HUES48 (cell line): ENCODE data around the gene CILP2.

Source experiments
- H3K27ac ChIP-seq: one replicate; pipeline ENCODE4 v1.7.0; 2013; ENCODE audit warnings: low read depth, low read length, inconsistent platforms
- H3K27me3 ChIP-seq: 2 replicates; pipeline ENCODE4 v1.6.1; 2013; ENCODE audit warnings: mild to moderate bottlenecking, low read length; ENCODE audit not compliant: control insufficient read depth, insufficient read depth
- H3K36me3 ChIP-seq: 2 replicates; pipeline ENCODE4 v1.6.1; 2013; ENCODE audit warnings: low read length; ENCODE audit not compliant: control insufficient read depth, insufficient read depth
- H3K4me1 ChIP-seq: 2 replicates; pipeline ENCODE4 v1.6.1; 2013; ENCODE audit warnings: mild to moderate bottlenecking, low read length; ENCODE audit not compliant: control insufficient read depth, insufficient read depth
- H3K4me3 ChIP-seq: 2 replicates; pipeline ENCODE4 v1.5.1; 2013; ENCODE audit warnings: mild to moderate bottlenecking, low read depth, low read length
- H3K9ac ChIP-seq: 2 replicates; pipeline ENCODE4 v1.6.1; 2013; ENCODE audit warnings: mild to moderate bottlenecking, low read depth, low read length, moderate library complexity
- H3K9me3 ChIP-seq: 2 replicates; pipeline ENCODE4 v1.6.1; 2013; ENCODE audit warnings: low read length; ENCODE audit not compliant: control insufficient read depth, insufficient read depth

Gene CILP2

DNA sequence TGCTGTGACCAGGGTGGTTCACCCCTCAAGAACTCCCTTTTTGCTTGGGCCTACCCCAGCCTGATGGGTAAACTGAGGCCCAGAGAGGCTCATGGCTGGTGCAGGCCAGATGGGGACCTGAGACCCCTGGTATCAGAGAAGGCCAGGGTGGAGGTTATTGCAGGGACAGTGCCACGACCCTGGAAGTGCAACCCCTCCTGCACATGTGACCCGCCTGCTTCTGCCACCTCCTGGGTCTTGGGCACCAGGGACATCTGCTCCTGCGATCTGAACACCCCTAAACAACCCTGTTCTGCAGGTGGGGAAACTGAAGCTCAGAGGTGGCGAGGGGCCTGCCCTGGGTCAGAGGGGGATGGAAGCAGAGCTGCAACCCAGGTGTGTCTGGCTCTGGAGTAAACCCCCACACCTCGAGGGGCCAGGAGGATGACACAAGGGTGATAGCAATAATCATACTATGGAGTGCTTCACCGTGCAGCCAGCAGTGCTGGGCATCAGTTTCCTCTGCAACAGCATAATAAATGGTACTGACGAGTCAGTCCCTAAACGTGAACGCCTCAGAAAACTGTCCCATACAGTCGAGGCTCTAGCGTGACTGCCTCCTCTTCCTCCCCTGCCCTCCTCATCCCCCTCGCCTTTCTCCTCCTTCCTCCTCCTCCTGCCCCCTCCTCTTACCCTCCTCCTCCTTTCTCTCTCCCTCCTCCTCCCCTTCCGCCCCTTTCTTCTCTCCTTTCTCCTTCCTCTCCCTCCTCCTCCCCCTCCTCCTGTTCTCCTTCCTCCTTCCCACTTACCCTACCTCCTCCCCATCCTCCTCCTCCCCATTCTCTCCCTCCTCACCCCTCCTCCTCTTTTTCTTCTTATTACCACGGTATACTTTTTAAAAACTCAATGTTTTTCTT lies 5.0 kb upstream of the CILP2 start:
- Histone ChIP-seq H3K27ac (no peak overlapping the region), H3K9me3 (no peaks in the 10 kb centered on the region), H3K4me3 (no peak overlapping the region), H3K4me1 (no peaks in the 10 kb centered on the region), H3K27me3 (peaks cover 7% of the 10 kb centered on the region; the same call in 1 of the 2 replicates), H3K9ac (no peak overlapping the region), H3K36me3 (peaks cover 13% of the 10 kb centered on the region)

- H3K9ac ChIP-seq = no peak overlapping the region
- H3K27me3 ChIP-seq = peaks cover 13% of the 10 kb centered on the region
- no peaks in the 10 kb centered on the region for H3K4me1 ChIP-seq
- peaks cover 10% of the 10 kb centered on the region for H3K36me3 ChIP-seq
- H3K27ac ChIP-seq = no peak overlapping the region
- no peak overlapping the region for H3K4me3 ChIP-seq
- no peaks in the 10 kb centered on the region for H3K9me3 ChIP-seq
Observed at GRCh38 chr19:19533841-19534240, 4.2 kb upstream of the CILP2 start.

DNA sequence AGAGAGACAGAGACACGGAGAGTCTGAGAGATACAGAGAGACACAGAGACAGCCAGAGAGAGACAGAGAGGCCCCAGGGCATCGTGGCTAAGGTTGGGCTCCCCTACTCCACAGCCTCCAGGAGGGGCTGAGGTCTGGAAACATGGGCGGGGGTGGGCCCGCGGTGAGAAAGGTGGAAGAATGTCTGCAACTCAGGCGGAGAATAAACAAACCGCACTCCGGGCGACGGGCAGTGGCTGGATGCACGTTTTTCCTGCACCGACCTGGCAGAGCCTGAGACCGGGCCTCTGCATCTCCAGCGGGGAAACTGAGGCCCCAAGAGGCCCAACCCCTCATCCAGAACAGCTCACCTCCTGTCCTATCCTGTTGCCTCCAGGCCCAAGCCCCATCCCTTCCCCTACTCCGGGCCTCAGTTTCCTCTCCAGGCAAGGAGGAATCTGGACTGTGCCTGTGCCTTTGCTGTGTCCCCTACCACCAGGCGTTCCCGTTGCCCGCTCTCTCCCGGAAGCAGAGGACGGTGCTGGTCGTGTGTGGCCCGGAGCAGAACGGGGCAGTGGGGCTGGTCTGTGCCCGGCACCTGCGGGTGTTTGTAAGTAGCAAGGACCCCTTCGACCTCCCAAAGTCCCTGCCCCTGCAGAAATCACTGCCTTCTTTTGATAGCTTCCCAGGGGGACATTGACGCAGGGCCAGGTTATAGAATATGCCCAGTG lies 3.4 kb upstream of the CILP2 start:
- no peak overlapping the region for H3K9ac ChIP-seq
- H3K4me3 ChIP-seq = no peak overlapping the region
- no peaks in the 10 kb centered on the region for H3K4me1 ChIP-seq
- H3K27me3 ChIP-seq = peaks cover 21% of the 10 kb centered on the region
- peaks cover 4% of the 10 kb centered on the region; the same call in 1 of the 2 replicates for H3K36me3 ChIP-seq
- no peak overlapping the region for H3K27ac ChIP-seq
- no peaks in the 10 kb centered on the region for H3K9me3 ChIP-seq

DNA sequence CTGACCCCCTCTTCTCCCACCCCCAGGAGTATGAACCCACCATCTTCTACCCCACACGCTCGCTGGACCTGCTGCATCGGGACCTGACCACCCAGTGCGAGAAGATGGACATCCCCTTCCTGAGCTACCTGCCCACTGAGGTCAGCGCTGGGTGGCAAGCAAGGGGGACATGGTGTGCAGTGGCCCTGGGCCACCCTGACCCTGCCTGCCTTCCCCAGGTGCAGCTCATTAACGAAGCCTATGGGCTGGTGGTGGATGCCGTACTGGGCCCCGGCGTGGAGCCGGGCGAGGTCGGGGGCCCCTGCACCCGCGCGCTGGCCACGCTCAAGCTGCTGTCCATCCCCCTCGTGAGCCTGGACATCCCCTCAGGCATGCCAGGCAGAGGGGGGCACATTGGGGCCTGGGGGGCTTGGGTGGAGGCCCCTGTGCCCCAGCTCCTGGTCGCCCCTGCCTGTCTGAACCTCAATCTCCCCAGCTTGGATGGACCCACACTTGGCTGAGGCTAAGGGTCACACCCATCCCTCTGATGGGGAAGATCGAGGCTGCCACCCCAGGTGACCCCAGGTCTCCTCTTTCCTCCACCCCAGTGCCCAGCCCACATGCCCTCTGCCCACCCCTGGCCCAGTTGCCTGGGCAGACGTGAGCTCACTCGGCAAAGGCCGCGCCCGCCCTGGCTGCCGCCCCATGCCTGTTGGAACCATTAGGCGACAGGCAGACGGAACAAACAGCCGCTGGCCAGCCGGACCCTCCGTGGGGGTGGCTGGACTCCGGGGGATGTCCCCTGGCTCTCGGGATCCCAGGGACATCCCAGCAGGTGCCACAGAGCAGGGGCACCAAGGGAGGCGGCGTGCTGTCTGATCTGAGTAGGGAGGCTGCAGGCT lies 2.5 kb upstream of the CILP2 start:
- Histone ChIP-seq H3K4me1 (no peaks in the 10 kb centered on the region), H3K9ac (no peak overlapping the region), H3K9me3 (no peaks in the 10 kb centered on the region)

DNA sequence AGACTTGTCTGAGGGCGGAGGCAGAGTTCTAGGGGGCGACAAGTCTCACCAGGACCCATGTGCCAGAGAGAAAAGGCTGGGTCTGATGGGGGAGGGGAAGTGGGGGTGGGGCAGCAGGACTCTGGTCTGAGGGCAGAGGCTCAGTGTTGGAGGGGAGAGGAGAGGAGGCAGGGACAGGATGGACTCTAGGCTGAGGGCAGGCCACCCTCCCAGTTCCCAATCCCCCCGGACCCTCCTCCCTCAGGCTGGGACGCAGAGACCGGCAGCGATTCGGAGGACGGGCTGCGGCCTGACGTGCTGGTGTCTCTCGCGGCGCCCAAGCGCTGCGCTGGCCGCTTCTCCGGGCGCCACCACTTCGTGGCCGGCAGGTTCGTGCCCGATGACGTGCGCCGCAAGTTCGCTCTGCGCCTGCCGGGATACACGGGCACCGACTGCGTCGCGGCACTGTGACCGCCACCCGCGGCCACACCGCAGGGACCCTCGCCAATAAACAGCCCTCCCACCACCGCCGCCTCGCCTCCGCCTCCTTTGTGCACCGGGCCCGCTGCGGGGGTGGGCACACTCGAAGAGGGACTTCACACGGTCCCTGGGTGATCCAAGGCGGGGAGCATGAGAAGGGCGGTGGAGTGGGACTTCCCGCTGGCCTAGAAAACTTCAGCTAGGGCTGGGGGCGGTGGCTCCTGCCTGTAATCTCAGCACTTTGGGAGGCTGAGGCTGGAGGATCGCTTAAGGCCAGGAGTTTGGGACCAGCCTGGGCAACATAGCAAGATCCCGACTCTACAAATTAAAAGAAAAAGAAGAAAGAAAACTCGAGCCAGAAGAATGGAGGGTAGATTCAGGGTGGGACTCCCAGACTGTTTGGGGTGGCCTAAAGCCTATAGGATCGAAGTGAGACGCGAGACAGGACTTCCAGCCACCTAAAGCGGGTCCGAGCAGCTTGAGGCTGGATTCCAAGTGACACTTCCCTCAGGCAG lies 703 bp upstream of the CILP2 start:
- H3K9me3 ChIP-seq = no peaks in the 10 kb centered on the region
- H3K4me3 ChIP-seq = peak overlapping the region; percentile 51; the same call in 1 of the 2 replicates
- H3K4me1 ChIP-seq = no peaks in the 10 kb centered on the region
- no peak overlapping the region for H3K9ac ChIP-seq
- no peaks in the 10 kb centered on the region for H3K36me3 ChIP-seq
- H3K27ac ChIP-seq = no peak overlapping the region
- peaks cover 31% of the 10 kb centered on the region for H3K27me3 ChIP-seq

More for the DNA sequence above, 2.5 kb upstream of the CILP2 start:
- Histone ChIP-seq H3K27ac (no peak overlapping the region), H3K4me3 (no peak overlapping the region), H3K27me3 (peaks cover 28% of the 10 kb centered on the region), H3K36me3 (0 out of 2 replicates have a peak, but pooled peaks cover 3% of the 10 kb centered on the region)

DNA sequence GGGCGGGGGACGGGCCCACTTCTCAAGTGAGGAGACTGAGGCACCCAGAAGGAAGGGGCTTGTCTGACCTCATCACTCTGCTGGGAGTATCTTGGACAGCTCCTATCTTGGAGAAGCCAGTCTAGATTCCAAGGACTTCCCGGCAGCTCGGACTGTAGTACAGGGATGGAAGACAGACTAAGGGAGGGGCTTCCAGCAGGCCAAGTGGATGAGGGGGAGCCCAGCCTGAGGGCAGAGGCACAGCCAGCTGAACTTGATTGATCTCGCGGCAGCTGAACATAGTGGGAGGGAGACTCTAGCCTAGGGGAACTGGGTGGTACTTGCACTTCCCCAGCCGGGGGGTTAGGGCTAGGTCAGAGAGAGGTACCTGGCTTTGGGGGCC lies 711 bp downstream of the CILP2 start:
- Histone ChIP-seq H3K9ac (no peak overlapping the region), H3K9me3 (no peaks in the 10 kb centered on the region), H3K27me3 (peaks cover 31% of the 10 kb centered on the region), H3K27ac (no peak overlapping the region), H3K4me1 (no peaks in the 10 kb centered on the region), H3K4me3 (peak overlapping the region; percentile 51), H3K36me3 (no peaks in the 10 kb centered on the region)

GRCh38 chr19:19539698-19540063 lies 1.6 kb downstream of the CILP2 start:
- Histone ChIP-seq H3K9me3 (no peaks in the 10 kb centered on the region), H3K36me3 (no peaks in the 10 kb centered on the region), H3K4me3 (no peak overlapping the region), H3K27me3 (peaks cover 27% of the 10 kb centered on the region), H3K9ac (no peak overlapping the region), H3K27ac (no peak overlapping the region), H3K4me1 (no peaks in the 10 kb centered on the region)

GRCh38 chr19:19540064-19540714 lies 2.1 kb downstream of the CILP2 start:
- Histone ChIP-seq H3K27me3 (peaks cover 27% of the 10 kb centered on the region), H3K4me1 (no peaks in the 10 kb centered on the region), H3K9ac (no peak overlapping the region), H3K4me3 (peak overlapping the region; percentile 60), H3K9me3 (no peaks in the 10 kb centered on the region), H3K27ac (no peak overlapping the region), H3K36me3 (no peaks in the 10 kb centered on the region)

DNA sequence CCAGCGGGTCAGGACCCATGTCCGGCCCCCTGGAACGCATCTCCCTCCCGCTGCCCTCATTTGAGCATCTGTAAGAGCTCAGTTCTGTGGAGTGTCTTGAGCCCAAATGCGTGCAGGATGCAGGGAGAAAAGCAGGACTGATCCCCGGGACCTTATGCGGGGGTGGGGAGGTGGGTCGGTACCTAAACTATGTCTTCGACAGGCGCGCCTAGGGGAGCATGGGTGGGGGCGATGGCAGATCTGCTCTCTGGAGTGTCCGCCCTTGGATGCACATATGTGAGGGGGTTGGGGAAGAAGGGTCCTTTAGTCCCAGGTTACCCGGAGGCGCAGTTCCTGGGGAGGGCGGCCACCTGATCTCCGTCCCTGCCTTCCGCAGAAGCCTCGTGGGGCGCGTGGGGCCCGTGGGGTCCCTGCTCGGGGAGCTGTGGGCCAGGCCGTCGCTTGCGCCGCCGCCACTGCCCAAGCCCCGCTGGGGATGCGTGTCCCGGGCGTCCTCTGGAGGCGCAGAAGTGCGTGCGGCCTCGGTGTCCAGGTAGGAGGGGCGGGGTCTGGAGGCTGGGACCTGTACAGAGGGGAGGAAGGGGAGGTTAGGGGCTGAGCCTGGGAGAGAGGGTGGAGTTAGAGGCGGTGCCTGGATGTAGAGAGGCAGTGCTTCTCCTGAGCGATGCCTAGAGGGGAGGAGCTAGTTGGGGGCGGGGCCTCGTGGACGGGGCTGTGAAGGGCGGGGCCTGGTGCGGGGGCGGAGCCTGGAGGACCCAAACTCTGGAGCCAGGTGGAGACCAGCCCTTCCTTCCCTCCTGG lies 2.9 kb downstream of the CILP2 start:
- H3K27ac ChIP-seq = no peak overlapping the region
- no peaks in the 10 kb centered on the region for H3K9me3 ChIP-seq
- H3K27me3 ChIP-seq = peaks cover 27% of the 10 kb centered on the region
- no peaks in the 10 kb centered on the region for H3K4me1 ChIP-seq
- H3K36me3 ChIP-seq = no peaks in the 10 kb centered on the region
- peak overlapping the region; percentile 60 for H3K4me3 ChIP-seq
- H3K9ac ChIP-seq = no peak overlapping the region
